Activated CD8-positive, alpha-beta T cell treated with anti-CD3 and anti-CD28 coated beads, Interleukin-2, amount 10 ng/mL, durations not matched to agents 7 days and 5 days (primary cell): Measurements from ENCODE around the gene ACTR3C. TPM values are rescaled to one million over a fixed set of nuclear protein-coding genes. Genes with fewer than 3 reads are reported as not detected.

Source experiments
- ATAC-seq: fragments of 150-1000 bp; cut with Tn5 transposase; one replicate; pipeline ENCODE4 v1.10.0; 2021; ENCODE audit warnings: moderate library complexity
- CTCF ChIA-PET: fragments of 350-600 bp; sonication (Branson Sonifier 250); formaldehyde crosslinking; loops from one replicate; lab custom pipeline; 2021; ENCODE audit warnings: antibody characterized with exemption; lab: Charles Lee
- POLR2A ChIA-PET: fragments of 350-600 bp; sonication (Branson Sonifier 250); formaldehyde crosslinking; loops from one replicate; lab custom pipeline; 2021; ENCODE audit warnings: antibody characterized with exemption; lab: Charles Lee
- DNase-seq: peaks from one replicate; pipeline ENCODE4 v3.0.0-alpha.2; 2020
- H3K27ac Mint-ChIP-seq: one replicate; pipeline ENCODE4 v1.8.0; 2021; ENCODE audit warnings: mild to moderate bottlenecking, mixed read lengths
- H3K27me3 Mint-ChIP-seq: one replicate; pipeline ENCODE4 v1.8.0; 2021; ENCODE audit warnings: low read depth, mixed read lengths
- H3K36me3 Mint-ChIP-seq: one replicate; pipeline ENCODE4 v1.8.0; 2021; ENCODE audit warnings: low read depth, mixed read lengths
- H3K4me1 Mint-ChIP-seq: one replicate; pipeline ENCODE4 v1.8.0; 2021; ENCODE audit warnings: low read depth, mixed read lengths
- H3K4me3 Mint-ChIP-seq: one replicate; pipeline ENCODE4 v1.8.0; 2021; ENCODE audit warnings: mild to moderate bottlenecking, mixed read lengths
- H3K9me3 Mint-ChIP-seq: one replicate; pipeline ENCODE4 v1.8.0; 2022; ENCODE audit warnings: mixed read lengths; ENCODE audit not compliant: insufficient read depth
- total RNA-seq, 2 experiments: library from RNA; stranded (reverse); gene quantifications; one replicate each; pipeline ENCODE4 v1.2.3, GENCODE V29; 2021

The ACTR3C gene
- total RNA-seq, 2 experiments from 2014 or later, result 4.6 TPM

- H3K27ac Mint-ChIP-seq, result no peak overlapping the region
Observed at GRCh38 chr7:150358433-150358832, 35.1 kb upstream of the ACTR3C start.

GRCh38 chr7:150357771-150358427, 34.6 kb upstream of the ACTR3C start:
- Mint-ChIP-seq H3K36me3 (peaks cover 3% of the 10 kb centered on the region), H3K4me1 (peaks cover 42% of the 10 kb centered on the region), H3K4me3 (peak overlapping the region; percentile 51), H3K27ac (peak overlapping the region; percentile 84), H3K9me3 (no peaks in the 10 kb centered on the region), H3K27me3 (peaks cover 4% of the 10 kb centered on the region)
- ATAC-seq, result peak; percentile 53
- ChIA-PET POLR2A (interaction anchor here (0.7 to 1.5 kb wide), 6 partner anchors 8 to 60 kb away, joined by 3 to 6 read pairs (median 4); partner anchors contain the start of gene REPIN1), CTCF (interaction anchor here (0.6 to 4.8 kb wide), 15 partner anchors 9 to 815 kb away, joined by 3 to 36 read pairs (median 4); partner anchors contain the start of genes REPIN1 and ZNF775)
- DNase-seq, result peak; percentile 42

More at GRCh38 chr7:150358433-150358832, 35.1 kb upstream of the ACTR3C start:
- ChIA-PET POLR2A (interaction anchor here (0.7 to 1.5 kb wide), 6 partner anchors 10 to 60 kb away, joined by 3 to 6 read pairs (median 4); partner anchors contain the start of gene REPIN1), CTCF (interaction anchor here (0.6 to 4.8 kb wide), 11 partner anchors 8 to 815 kb away, joined by 3 to 36 read pairs (median 4); partner anchors contain the start of genes REPIN1 and ZNF775)
- Mint-ChIP-seq H3K27me3 (peaks cover 4% of the 10 kb centered on the region), H3K36me3 (peaks cover 3% of the 10 kb centered on the region), H3K4me3 (no peak overlapping the region), H3K4me1 (peaks cover 42% of the 10 kb centered on the region), H3K9me3 (no peaks in the 10 kb centered on the region)
- ATAC-seq (peak; percentile 24), DNase-seq (no peak)

- Mint-ChIP-seq H3K27me3 (peaks cover 5% of the 10 kb centered on the region), H3K9me3 (no peaks in the 10 kb centered on the region), H3K4me1 (peaks cover 41% of the 10 kb centered on the region), H3K27ac (peak overlapping the region; percentile 84), H3K4me3 (peak overlapping the region; percentile 51), H3K36me3 (peaks cover 3% of the 10 kb centered on the region)
- DNase-seq, result peak; percentile 85
- ChIA-PET POLR2A (interaction anchor here (1.0 to 1.5 kb wide), 4 partner anchors 9 to 50 kb away, joined by 3 to 6 read pairs (median 4); no protein-coding TSS in a partner anchor), CTCF (interaction anchor here (0.6 to 4.8 kb wide), 15 partner anchors 9 to 398 kb away, joined by 3 to 36 read pairs (median 5); partner anchors contain the start of genes REPIN1 and ZNF775)
- ATAC-seq, result peak; percentile 86
Observed at GRCh38 chr7:150357270-150357669, 33.9 kb upstream of the ACTR3C start.

GRCh38 chr7:150356265-150356897, 33.0 kb upstream of the ACTR3C start:
- ATAC-seq (no peak), DNase-seq (peak; percentile 45)
- H3K36me3 Mint-ChIP-seq, result peaks cover 3% of the 10 kb centered on the region
- H3K4me3 Mint-ChIP-seq, result no peak overlapping the region
- ChIA-PET CTCF (interaction anchor here (0.7 to 4.8 kb wide), 17 partner anchors 8 to 431 kb away, joined by 3 to 36 read pairs (median 7); partner anchors contain the start of genes REPIN1 and ZNF775), POLR2A (interaction anchor here (0.6 to 1.2 kb wide), 2 partner anchors 22 to 27 kb away, joined by 3 to 4 read pairs; no protein-coding TSS in a partner anchor)
- peaks cover 41% of the 10 kb centered on the region for H3K4me1 Mint-ChIP-seq
- H3K27ac Mint-ChIP-seq, result peak overlapping the region; percentile 25
- H3K9me3 Mint-ChIP-seq, result no peaks in the 10 kb centered on the region
- H3K27me3 Mint-ChIP-seq, result peaks cover 7% of the 10 kb centered on the region

GRCh38 chr7:150355666-150356059, 32.3 kb upstream of the ACTR3C start:
- Mint-ChIP-seq H3K4me3 (no peak overlapping the region), H3K27me3 (peaks cover 7% of the 10 kb centered on the region), H3K36me3 (peaks cover 3% of the 10 kb centered on the region), H3K4me1 (peaks cover 41% of the 10 kb centered on the region), H3K9me3 (no peaks in the 10 kb centered on the region), H3K27ac (no peak overlapping the region)
- CTCF ChIA-PET, result interaction anchor here (0.6 to 4.8 kb wide), 18 partner anchors 9 to 401 kb away, joined by 3 to 36 read pairs (median 7); partner anchors contain the start of genes REPIN1 and ZNF775
- no peak for ATAC-seq
- POLR2A ChIA-PET, result interaction anchor here (1.2 kb wide), 1 partner anchor 22 kb away, joined by 3 read pairs; no protein-coding TSS in a partner anchor
- DNase-seq, result no peak

- no peaks in the 10 kb centered on the region for H3K36me3 Mint-ChIP-seq
- DNase-seq (no peak), ATAC-seq (no peak)
- H3K9me3 Mint-ChIP-seq, result no peaks in the 10 kb centered on the region
- H3K27ac Mint-ChIP-seq, result no peak overlapping the region
- peaks cover 7% of the 10 kb centered on the region for H3K27me3 Mint-ChIP-seq
- ChIA-PET CTCF (no interaction called here), POLR2A (no interaction called here)
- H3K4me1 Mint-ChIP-seq, result peaks cover 7% of the 10 kb centered on the region
- no peak overlapping the region for H3K4me3 Mint-ChIP-seq
Observed at GRCh38 chr7:150351587-150352194, 28.3 kb upstream of the ACTR3C start.

- CTCF ChIA-PET, result interaction anchor here (1.1 to 3.1 kb wide), 2 partner anchors 9 to 15 kb away, joined by 3 to 9 read pairs; no protein-coding TSS in a partner anchor
- DNase-seq, result no peak
- peaks cover 24% of the 10 kb centered on the region for H3K27me3 Mint-ChIP-seq
Observed at GRCh38 chr7:150346922-150347321, 23.6 kb upstream of the ACTR3C start.

GRCh38 chr7:150345012-150345411, 21.7 kb upstream of the ACTR3C start:
- H3K4me1 Mint-ChIP-seq, result peaks cover 5% of the 10 kb centered on the region
- ATAC-seq, result no peak
- peaks cover 5% of the 10 kb centered on the region for H3K36me3 Mint-ChIP-seq
- peaks cover 30% of the 10 kb centered on the region for H3K27me3 Mint-ChIP-seq
- DNase-seq, result no peak
- H3K4me3 Mint-ChIP-seq, result no peak overlapping the region
- no peaks in the 10 kb centered on the region for H3K9me3 Mint-ChIP-seq
- H3K27ac Mint-ChIP-seq, result no peak overlapping the region
- ChIA-PET POLR2A (no interaction called here), CTCF (interaction anchor here (1.2 to 1.3 kb wide), 2 partner anchors 9 to 434 kb away, joined by 3 read pairs; no protein-coding TSS in a partner anchor)

More at GRCh38 chr7:150346922-150347321, 23.6 kb upstream of the ACTR3C start:
- Mint-ChIP-seq H3K36me3 (peaks cover 4% of the 10 kb centered on the region), H3K4me3 (no peak overlapping the region), H3K9me3 (no peaks in the 10 kb centered on the region), H3K4me1 (no peaks in the 10 kb centered on the region), H3K27ac (no peak overlapping the region)
- ATAC-seq, result no peak
- POLR2A ChIA-PET, result no interaction called here

GRCh38 chr7:150344299-150344698, 21.0 kb upstream of the ACTR3C start:
- CTCF ChIA-PET, result interaction anchor here (2.1 kb wide), 1 partner anchor 11 kb away, joined by 7 read pairs; no protein-coding TSS in a partner anchor
- peaks cover 35% of the 10 kb centered on the region for H3K27me3 Mint-ChIP-seq

GRCh38 chr7:150343225-150343624, 19.9 kb upstream of the ACTR3C start:
- DNase-seq (no peak), ATAC-seq (no peak)
- ChIA-PET POLR2A (no interaction called here), CTCF (interaction anchor here (1.4 to 2.1 kb wide), 2 partner anchors 11 to 12 kb away, joined by 3 to 7 read pairs; no protein-coding TSS in a partner anchor)
- H3K27ac Mint-ChIP-seq, result no peak overlapping the region
- peaks cover 35% of the 10 kb centered on the region for H3K27me3 Mint-ChIP-seq
- peaks cover 14% of the 10 kb centered on the region for H3K4me1 Mint-ChIP-seq
- no peak overlapping the region for H3K4me3 Mint-ChIP-seq
- no peaks in the 10 kb centered on the region for H3K9me3 Mint-ChIP-seq
- peaks cover 5% of the 10 kb centered on the region for H3K36me3 Mint-ChIP-seq

More at GRCh38 chr7:150344299-150344698, 21.0 kb upstream of the ACTR3C start:
- POLR2A ChIA-PET, result no interaction called here
- DNase-seq (no peak), ATAC-seq (no peak)
- H3K4me1 Mint-ChIP-seq, result peaks cover 12% of the 10 kb centered on the region
- H3K36me3 Mint-ChIP-seq, result peaks cover 5% of the 10 kb centered on the region
- H3K27ac Mint-ChIP-seq, result no peak overlapping the region
- H3K9me3 Mint-ChIP-seq, result no peaks in the 10 kb centered on the region
- no peak overlapping the region for H3K4me3 Mint-ChIP-seq

GRCh38 chr7:150342121-150342408, 18.7 kb upstream of the ACTR3C start:
- Mint-ChIP-seq H3K27me3 (peaks cover 33% of the 10 kb centered on the region), H3K4me1 (peaks cover 14% of the 10 kb centered on the region), H3K27ac (no peak overlapping the region), H3K9me3 (no peaks in the 10 kb centered on the region), H3K4me3 (no peak overlapping the region), H3K36me3 (peaks cover 5% of the 10 kb centered on the region)
- no peak for DNase-seq
- CTCF ChIA-PET, result no interaction called here
- POLR2A ChIA-PET, result interaction anchor here (0.7 kb wide), 1 partner anchor 374 kb away, joined by 3 read pairs; no protein-coding TSS in a partner anchor
- no peak for ATAC-seq
